GM12878 (cell line): ENCODE results near the gene ACBD5.

Source experiments
- EZH2 ChIP-seq: IDR thresholded peaks from 2 replicates; pipeline ENCODE4 v1.6.1; 2012; ENCODE audit warnings: low read depth, mild to moderate bottlenecking, control low read depth, inconsistent platforms, low read length, borderline replicate concordance; ENCODE audit not compliant: control insufficient read depth
- FOS ChIP-seq: IDR thresholded peaks from 3 replicates; pipeline ENCODE4 v1.6.1; 2011; ENCODE audit warnings: borderline replicate concordance; ENCODE audit not compliant: insufficient read length; ENCODE audit errors: extremely low read depth
- GABPA ChIP-seq: IDR thresholded peaks from 2 replicates; pipeline ENCODE4 v1.6.1; 2014; ENCODE audit warnings: antibody characterized with exemption, low read depth, mild to moderate bottlenecking, inconsistent platforms
- HDGF ChIP-seq: fragments of 450-650 bp; IDR thresholded peaks from 2 replicates; pipeline ENCODE4 v1.6.1; 2016; ENCODE audit warnings: antibody characterized with exemption
- POLR2AphosphoS5 ChIP-seq: IDR thresholded peaks from 2 replicates; pipeline ENCODE4 v1.6.1; 2011; ENCODE audit warnings: mild to moderate bottlenecking, low read length, inconsistent platforms
- SIN3A ChIP-seq: IDR thresholded peaks from 2 replicates; pipeline ENCODE4 v1.6.1; 2012; ENCODE audit warnings: low read depth, low read length, improper control_type of control experiment
- SP1 ChIP-seq: IDR thresholded peaks from one replicate; pipeline ENCODE4 v1.6.1; 2011; ENCODE audit warnings: low read depth, low read length
- ZNF274 ChIP-seq: IDR thresholded peaks from one replicate; pipeline ENCODE4 v1.8.0; 2011; ENCODE audit not compliant: insufficient read length, insufficient read depth
- TF ChIP-seq, protein P1 (sequence below), 3 experiments: IDR thresholded peaks in 2 of 3; conservative IDR thresholded peaks in 1 of 3; 2 replicates each; pipeline ENCODE4 v1.5.1; 2011; ENCODE audit warnings: low read depth in 3 of 3, low read length in 3 of 3, mild to moderate bottlenecking in 3 of 3, control low read depth in 2 of 3, moderate library complexity in 2 of 3, inconsistent platforms in 1 of 3, mixed read lengths in 1 of 3; ENCODE audit not compliant: control insufficient read depth in 2 of 3, insufficient read depth in 1 of 3; ENCODE audit errors: extremely low read depth in 1 of 3
- TF ChIP-seq, protein P2 (sequence below): fragments of 150-350 bp; IDR thresholded peaks from 2 replicates; pipeline ENCODE4 v1.6.1; 2014; ENCODE audit warnings: mild to moderate bottlenecking, low read depth, low read length

DNA sequence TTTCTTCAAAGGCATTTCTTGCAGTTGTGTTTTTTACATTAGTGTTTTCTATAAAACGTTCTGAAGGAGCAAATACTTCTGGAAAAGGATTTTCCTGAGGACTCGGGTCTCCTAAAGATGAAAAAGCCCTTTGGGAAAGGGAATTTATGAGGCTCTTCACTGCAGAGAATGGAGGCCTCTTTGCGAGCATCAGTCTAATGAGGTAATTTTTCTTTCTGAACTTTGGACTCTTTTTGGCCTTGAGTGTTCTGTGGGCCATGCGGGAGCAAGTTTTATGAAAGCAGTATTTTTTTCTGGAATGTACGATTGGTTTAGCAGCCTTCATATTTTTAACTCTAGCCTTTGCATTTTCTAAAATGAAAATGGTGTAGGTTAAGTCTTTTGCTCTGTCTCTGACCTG, 6.4 kb upstream of the ACBD5 start:
- TF ChIP-seq SIN3A (no peak), FOS (no peak), POLR2AphosphoS5 (no peak), EZH2 (no peak), GABPA (no peak), SP1 (no peak), ZNF274 (no peak), HDGF (no peak)
- TF ChIP-seq, protein P1, sequence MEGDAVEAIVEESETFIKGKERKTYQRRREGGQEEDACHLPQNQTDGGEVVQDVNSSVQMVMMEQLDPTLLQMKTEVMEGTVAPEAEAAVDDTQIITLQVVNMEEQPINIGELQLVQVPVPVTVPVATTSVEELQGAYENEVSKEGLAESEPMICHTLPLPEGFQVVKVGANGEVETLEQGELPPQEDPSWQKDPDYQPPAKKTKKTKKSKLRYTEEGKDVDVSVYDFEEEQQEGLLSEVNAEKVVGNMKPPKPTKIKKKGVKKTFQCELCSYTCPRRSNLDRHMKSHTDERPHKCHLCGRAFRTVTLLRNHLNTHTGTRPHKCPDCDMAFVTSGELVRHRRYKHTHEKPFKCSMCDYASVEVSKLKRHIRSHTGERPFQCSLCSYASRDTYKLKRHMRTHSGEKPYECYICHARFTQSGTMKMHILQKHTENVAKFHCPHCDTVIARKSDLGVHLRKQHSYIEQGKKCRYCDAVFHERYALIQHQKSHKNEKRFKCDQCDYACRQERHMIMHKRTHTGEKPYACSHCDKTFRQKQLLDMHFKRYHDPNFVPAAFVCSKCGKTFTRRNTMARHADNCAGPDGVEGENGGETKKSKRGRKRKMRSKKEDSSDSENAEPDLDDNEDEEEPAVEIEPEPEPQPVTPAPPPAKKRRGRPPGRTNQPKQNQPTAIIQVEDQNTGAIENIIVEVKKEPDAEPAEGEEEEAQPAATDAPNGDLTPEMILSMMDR (IDR thresholded peaks at IDR 0.05 in 2 of 3, conservative IDR thresholded peaks at IDR 0.05 in 1 of 3; ENCODE audit: control insufficient read depth in 2 of 3, extremely low read depth in 1 of 3, insufficient read depth in 1 of 3, low read depth in 3 of 3, low read length in 3 of 3) = no peak
- TF ChIP-seq, protein P2, sequence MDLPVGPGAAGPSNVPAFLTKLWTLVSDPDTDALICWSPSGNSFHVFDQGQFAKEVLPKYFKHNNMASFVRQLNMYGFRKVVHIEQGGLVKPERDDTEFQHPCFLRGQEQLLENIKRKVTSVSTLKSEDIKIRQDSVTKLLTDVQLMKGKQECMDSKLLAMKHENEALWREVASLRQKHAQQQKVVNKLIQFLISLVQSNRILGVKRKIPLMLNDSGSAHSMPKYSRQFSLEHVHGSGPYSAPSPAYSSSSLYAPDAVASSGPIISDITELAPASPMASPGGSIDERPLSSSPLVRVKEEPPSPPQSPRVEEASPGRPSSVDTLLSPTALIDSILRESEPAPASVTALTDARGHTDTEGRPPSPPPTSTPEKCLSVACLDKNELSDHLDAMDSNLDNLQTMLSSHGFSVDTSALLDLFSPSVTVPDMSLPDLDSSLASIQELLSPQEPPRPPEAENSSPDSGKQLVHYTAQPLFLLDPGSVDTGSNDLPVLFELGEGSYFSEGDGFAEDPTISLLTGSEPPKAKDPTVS = no peak
